ENCODE results near the gene ZBTB20. TPM values are rescaled to one million over a fixed set of nuclear protein-coding genes. Genes with fewer than 3 reads are reported as not detected.
A peak's percentile ranks its signal among the peaks of the same experiment; 100 is the strongest.

The ZBTB20 gene
- total RNA-seq, 1 donor from 2014 or later, result 91.2 TPM

DNA sequence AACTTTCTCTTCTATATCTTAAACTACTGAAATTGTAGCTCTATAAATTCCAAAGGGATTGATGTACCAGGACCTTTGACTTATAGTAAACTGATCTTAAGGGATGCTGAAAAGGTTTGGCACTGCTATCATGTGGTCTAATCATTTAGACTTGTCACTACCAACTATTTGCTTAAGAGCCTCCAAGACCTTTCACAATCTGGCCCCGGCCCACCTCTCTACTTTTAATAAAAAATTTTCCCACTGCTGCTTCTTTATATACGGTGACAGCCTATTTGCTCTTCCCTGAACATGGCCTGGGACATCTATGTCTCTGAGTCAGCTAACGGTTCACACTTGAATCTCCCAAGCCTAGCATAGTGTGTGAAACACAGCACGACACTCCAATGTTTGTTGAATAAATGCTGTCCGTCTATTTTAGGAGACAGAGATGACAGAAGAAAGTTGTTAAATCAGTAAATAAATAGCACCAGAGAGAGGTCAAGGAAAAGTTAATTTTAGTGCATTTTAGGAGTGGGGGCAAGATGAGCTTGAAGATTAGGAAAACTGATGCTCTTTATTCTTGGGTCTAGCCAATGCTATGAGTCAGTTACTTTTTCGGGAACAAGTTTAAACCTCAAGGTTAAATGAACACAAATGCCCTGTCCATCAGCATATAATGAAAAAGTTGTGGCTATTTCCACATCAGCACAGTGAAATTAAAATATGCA is 640.3 kb downstream of the ZBTB20 start:
- H3K9me3 Mint-ChIP-seq, result no peaks in the 10 kb centered on the region
- no peak overlapping the region for H3K27ac Mint-ChIP-seq
- TF ChIP-seq, protein P1, sequence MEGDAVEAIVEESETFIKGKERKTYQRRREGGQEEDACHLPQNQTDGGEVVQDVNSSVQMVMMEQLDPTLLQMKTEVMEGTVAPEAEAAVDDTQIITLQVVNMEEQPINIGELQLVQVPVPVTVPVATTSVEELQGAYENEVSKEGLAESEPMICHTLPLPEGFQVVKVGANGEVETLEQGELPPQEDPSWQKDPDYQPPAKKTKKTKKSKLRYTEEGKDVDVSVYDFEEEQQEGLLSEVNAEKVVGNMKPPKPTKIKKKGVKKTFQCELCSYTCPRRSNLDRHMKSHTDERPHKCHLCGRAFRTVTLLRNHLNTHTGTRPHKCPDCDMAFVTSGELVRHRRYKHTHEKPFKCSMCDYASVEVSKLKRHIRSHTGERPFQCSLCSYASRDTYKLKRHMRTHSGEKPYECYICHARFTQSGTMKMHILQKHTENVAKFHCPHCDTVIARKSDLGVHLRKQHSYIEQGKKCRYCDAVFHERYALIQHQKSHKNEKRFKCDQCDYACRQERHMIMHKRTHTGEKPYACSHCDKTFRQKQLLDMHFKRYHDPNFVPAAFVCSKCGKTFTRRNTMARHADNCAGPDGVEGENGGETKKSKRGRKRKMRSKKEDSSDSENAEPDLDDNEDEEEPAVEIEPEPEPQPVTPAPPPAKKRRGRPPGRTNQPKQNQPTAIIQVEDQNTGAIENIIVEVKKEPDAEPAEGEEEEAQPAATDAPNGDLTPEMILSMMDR (IDR thresholded peaks at IDR 0.05), result no peak
- H3K27me3 Mint-ChIP-seq, result no peaks in the 10 kb centered on the region
- H3K36me3 Mint-ChIP-seq (ENCODE audit: low read depth), result no peaks in the 10 kb centered on the region
- DNase-seq (no peak), ATAC-seq (ENCODE audit: low read depth) (no peak)
- intact Hi-C loops (cut with micrococcal nuclease), result no loop called here
- ChIA-PET POLR2A (no interaction called here), CTCF (no interaction called here)
- peaks cover 31% of the 10 kb centered on the region for H3K4me1 Mint-ChIP-seq
- no peak overlapping the region for H3K4me3 Mint-ChIP-seq

DNA sequence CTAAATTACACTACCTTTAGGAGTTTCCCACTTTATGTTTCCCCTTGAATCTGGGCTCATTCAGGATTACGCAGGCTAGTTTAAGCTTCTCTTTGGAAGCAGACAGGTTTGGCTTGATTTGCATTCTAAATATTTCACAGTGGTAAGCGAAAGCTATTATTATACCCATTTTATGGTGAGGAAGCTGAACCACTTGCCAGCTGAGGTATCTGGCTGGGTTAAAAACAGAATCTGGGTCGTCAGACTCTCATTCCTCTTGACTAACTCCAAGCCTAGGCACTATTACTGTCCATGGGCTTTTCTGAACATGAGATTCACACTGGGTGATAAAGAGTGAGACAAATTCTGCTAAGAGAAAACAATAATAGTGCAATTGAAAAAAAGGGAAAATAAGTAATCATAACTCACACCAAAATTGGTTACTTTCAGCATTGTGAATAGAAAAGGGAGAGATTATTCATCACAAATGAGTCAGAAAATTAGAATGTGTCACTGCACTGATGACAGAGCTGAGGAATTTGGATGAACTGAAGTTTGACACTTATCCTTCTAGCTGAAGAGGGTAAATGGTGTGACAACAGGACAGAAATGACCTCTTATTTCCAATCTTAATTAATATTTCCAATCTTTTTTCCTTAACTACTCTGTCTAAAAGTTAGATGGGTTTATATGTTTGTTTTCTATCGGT is 642.0 kb downstream of the ZBTB20 start:
- ATAC-seq (ENCODE audit: low read depth), result no peak
- intact Hi-C loops (cut with micrococcal nuclease), result no loop called here
- ChIA-PET POLR2A (interaction anchor here (0.6 kb wide), 1 partner anchor 737 kb away, joined by 5 read pairs; no protein-coding TSS in a partner anchor), CTCF (no interaction called here)
- Mint-ChIP-seq H3K4me3 (no peak overlapping the region), H3K9me3 (no peaks in the 10 kb centered on the region), H3K36me3 (ENCODE audit: low read depth) (no peaks in the 10 kb centered on the region), H3K27me3 (no peaks in the 10 kb centered on the region), H3K4me1 (peaks cover 23% of the 10 kb centered on the region), H3K27ac (no peak overlapping the region)
- TF ChIP-seq, protein P1 (IDR thresholded peaks at IDR 0.05), result no peak
- DNase-seq, result no peak

DNA sequence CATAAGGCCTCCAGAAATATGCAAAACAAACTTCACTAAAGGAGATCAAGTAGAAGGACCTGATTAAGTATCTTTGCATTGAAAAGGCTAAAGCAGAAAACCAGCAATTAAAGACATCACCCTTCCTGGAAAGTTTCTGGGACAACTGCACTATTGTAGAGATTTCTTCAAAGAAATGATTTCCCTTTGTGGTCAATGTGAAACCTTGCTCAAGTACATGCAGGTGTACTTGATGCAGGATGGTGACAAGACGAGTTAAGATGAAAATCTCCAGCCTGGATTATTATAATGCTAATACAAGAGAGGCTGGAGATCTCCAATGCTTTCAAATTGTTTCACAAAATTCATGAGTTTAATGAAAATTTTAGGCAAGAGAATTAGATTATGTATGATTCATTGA is 644.9 kb downstream of the ZBTB20 start:
- POLR2A ChIA-PET, result no interaction called here
- Mint-ChIP-seq H3K27ac (no peak overlapping the region), H3K36me3 (ENCODE audit: low read depth) (peaks cover 7% of the 10 kb centered on the region), H3K27me3 (no peaks in the 10 kb centered on the region), H3K4me1 (peaks cover 22% of the 10 kb centered on the region), H3K4me3 (no peak overlapping the region), H3K9me3 (no peaks in the 10 kb centered on the region)
- DNase-seq, result no peak
- CTCF ChIA-PET, result no interaction called here
- TF ChIP-seq, protein P1 (IDR thresholded peaks at IDR 0.05), result no peak
- no peak for ATAC-seq (ENCODE audit: low read depth)
- intact Hi-C loops (cut with micrococcal nuclease), result no loop called here

DNA sequence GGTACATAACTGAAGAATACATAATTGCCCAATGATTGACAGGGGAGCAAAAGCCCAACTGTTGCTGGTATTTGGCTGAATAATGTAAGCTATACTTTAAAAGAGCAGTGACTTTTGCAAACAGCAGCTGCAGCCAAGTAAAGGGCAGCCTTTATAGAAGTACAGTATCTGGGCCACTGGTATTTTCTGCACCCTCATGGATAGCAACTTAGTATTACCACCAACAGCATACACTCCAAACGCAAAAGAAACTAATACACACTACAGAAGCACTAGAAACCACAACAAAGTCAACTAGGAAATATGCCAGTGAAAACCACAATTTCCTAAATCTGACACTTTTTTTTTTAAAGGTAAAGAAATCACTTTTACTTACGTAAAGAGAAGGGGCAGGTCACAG is 647.1 kb downstream of the ZBTB20 start:
- intact Hi-C loops (cut with micrococcal nuclease), result no loop called here
- ChIA-PET CTCF (no interaction called here), POLR2A (no interaction called here)
- no peak for DNase-seq
- TF ChIP-seq, protein P1 (IDR thresholded peaks at IDR 0.05), result no peak
- H3K4me3 Mint-ChIP-seq, result no peak overlapping the region
- H3K4me1 Mint-ChIP-seq, result peaks cover 17% of the 10 kb centered on the region
- H3K9me3 Mint-ChIP-seq, result no peaks in the 10 kb centered on the region
- H3K27me3 Mint-ChIP-seq, result no peaks in the 10 kb centered on the region
- peak overlapping the region; percentile 6 for H3K27ac Mint-ChIP-seq
- H3K36me3 Mint-ChIP-seq (ENCODE audit: low read depth), result peaks cover 7% of the 10 kb centered on the region
- no peak for ATAC-seq (ENCODE audit: low read depth)

DNA sequence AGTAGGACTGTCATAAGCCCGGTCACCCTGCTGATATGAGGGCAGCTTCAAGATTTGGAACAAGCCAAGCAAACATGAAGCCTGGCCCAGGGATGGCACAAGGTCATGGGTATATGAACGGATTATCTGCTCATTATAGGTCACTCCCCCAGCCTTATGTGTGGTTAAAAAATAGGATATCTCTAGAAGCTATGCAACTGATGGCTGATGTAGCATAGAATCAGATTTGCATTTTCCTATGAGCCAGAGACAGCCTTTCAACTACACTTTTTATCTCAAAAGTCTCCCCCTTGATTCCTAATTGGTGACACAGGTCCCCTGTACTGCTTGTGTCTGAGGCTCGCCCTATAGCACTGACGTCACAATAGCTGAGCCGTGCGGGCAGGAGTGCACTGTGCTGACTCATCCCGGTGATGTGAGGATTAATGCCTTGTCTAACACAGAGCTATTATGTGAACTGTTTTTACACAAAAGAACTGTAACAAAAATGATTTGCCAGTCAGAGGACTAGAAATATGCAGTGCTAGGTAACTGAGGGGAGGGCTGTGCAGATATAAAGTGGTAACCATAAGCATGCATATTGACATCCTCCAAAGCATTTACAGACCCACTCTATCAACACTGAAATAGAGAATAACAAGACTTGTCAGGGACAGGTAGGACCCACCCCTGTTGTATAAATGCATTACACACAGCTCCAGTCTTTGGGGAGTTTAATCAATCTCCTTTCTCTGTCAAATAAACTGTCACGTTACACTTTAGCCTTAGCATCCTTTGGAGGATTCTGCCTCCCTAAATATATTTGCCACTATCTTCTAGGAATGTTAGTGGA is 648.3 kb downstream of the ZBTB20 start:
- no peak overlapping the region for H3K27ac Mint-ChIP-seq
- CTCF ChIA-PET, result no interaction called here

More for the DNA sequence above, 648.3 kb downstream of the ZBTB20 start:
- POLR2A ChIA-PET, result no interaction called here
- H3K4me1 Mint-ChIP-seq, result peaks cover 15% of the 10 kb centered on the region
- no peak for ATAC-seq (ENCODE audit: low read depth)
- peaks cover 7% of the 10 kb centered on the region for H3K36me3 Mint-ChIP-seq (ENCODE audit: low read depth)
- TF ChIP-seq, protein P1 (IDR thresholded peaks at IDR 0.05), result no peak
- DNase-seq, result no peak
- intact Hi-C loops (cut with micrococcal nuclease), result no loop called here
- no peaks in the 10 kb centered on the region for H3K27me3 Mint-ChIP-seq
- no peaks in the 10 kb centered on the region for H3K9me3 Mint-ChIP-seq
- no peak overlapping the region for H3K4me3 Mint-ChIP-seq
